Astrocyte (in vitro differentiated cells and primary cell): ENCODE results near the gene LRSAM1. TPM values are rescaled to one million over a fixed set of nuclear protein-coding genes. Genes with fewer than 3 reads are reported as not detected.

Experiments used
- DNase-seq: peaks from one replicate; pipeline ENCODE4 v3.0.0-alpha.2; 2010; ENCODE audit warnings: low read depth
- FAIRE-seq: peaks from 2 replicates; lab custom pipeline; 2011; peaks lifted over from hg19 to GRCh38; lab: Jason Lieb, UNC
- H2AFZ ChIP-seq: 2 replicates; pipeline ENCODE4 v1.6.0; 2012; ENCODE audit warnings: low read depth, low read length, inconsistent platforms
- H3K27ac ChIP-seq: 2 replicates; pipeline ENCODE4 v1.5.1; 2011; ENCODE audit warnings: low read depth, low read length, inconsistent platforms
- H3K27me3 ChIP-seq: 2 replicates; pipeline ENCODE4 v1.6.0; 2011; ENCODE audit warnings: low read length, inconsistent platforms; ENCODE audit not compliant: insufficient read depth
- H3K36me3 ChIP-seq: 2 replicates; pipeline ENCODE4 v1.5.1; 2011; ENCODE audit warnings: low read length, inconsistent platforms; ENCODE audit not compliant: insufficient read depth
- H3K4me1 ChIP-seq: 2 replicates; pipeline ENCODE4 v1.5.1; 2011; ENCODE audit warnings: low read length, inconsistent platforms; ENCODE audit not compliant: insufficient read depth
- H3K4me2 ChIP-seq: 2 replicates; pipeline ENCODE4 v1.6.0; 2012; ENCODE audit warnings: low read length, inconsistent platforms
- H3K4me3 ChIP-seq: 2 replicates; pipeline ENCODE4 v1.5.1; 2011; ENCODE audit warnings: low read depth, mild to moderate bottlenecking, low read length, inconsistent platforms; ENCODE audit not compliant: insufficient read depth
- H3K79me2 ChIP-seq: 2 replicates; pipeline ENCODE4 v1.6.0; 2012; ENCODE audit warnings: mild to moderate bottlenecking, low read length, inconsistent platforms; ENCODE audit not compliant: insufficient read depth
- H3K9ac ChIP-seq: 2 replicates; pipeline ENCODE4 v1.6.0; 2012; ENCODE audit warnings: mild to moderate bottlenecking, low read length, inconsistent platforms
- H3K9me3 ChIP-seq: 2 replicates; pipeline ENCODE4 v1.5.1; 2012; ENCODE audit warnings: low read depth, mild to moderate bottlenecking, low read length, inconsistent platforms; ENCODE audit not compliant: insufficient read depth
- H4K20me1 ChIP-seq: 2 replicates; pipeline ENCODE4 v1.6.0; 2012; ENCODE audit warnings: low read length, inconsistent platforms; ENCODE audit not compliant: insufficient read depth
- H3K27ac Mint-ChIP-seq: one replicate; pipeline ENCODE4 v1.8.0; 2021; ENCODE audit warnings: mild to moderate bottlenecking, mixed read lengths; ENCODE audit not compliant: unreplicated experiment
- H3K27me3 Mint-ChIP-seq: one replicate; pipeline ENCODE4 v1.8.0; 2021; ENCODE audit warnings: low read depth, mixed read lengths; ENCODE audit not compliant: unreplicated experiment
- H3K36me3 Mint-ChIP-seq: one replicate; pipeline ENCODE4 v1.8.0; 2021; ENCODE audit warnings: low read depth, mixed read lengths; ENCODE audit not compliant: unreplicated experiment
- H3K4me1 Mint-ChIP-seq: one replicate; pipeline ENCODE4 v1.8.0; 2021; ENCODE audit warnings: low read depth, mixed read lengths; ENCODE audit not compliant: unreplicated experiment
- H3K4me3 Mint-ChIP-seq: one replicate; pipeline ENCODE4 v1.8.0; 2021; ENCODE audit warnings: mild to moderate bottlenecking, moderate library complexity, mixed read lengths; ENCODE audit not compliant: unreplicated experiment
- H3K9me3 Mint-ChIP-seq: one replicate; pipeline ENCODE4 v1.8.0; 2021; ENCODE audit warnings: mild to moderate bottlenecking, mixed read lengths; ENCODE audit not compliant: unreplicated experiment
- EZH2 ChIP-seq: IDR thresholded peaks from 2 replicates; pipeline ENCODE4 v1.6.1; 2012; ENCODE audit warnings: mild to moderate bottlenecking, low read length, inconsistent platforms; ENCODE audit not compliant: insufficient read depth
- total RNA-seq: library from RNA; stranded (reverse); gene quantifications from 2 replicates; pipeline ENCODE4 v1.2.1, GENCODE V29; 2021
- TF ChIP-seq, protein P1 (sequence below): IDR thresholded peaks from 2 replicates; pipeline ENCODE4 v1.5.1; 2011; ENCODE audit warnings: low read depth, mild to moderate bottlenecking, inconsistent platforms, low read length, moderate library complexity; ENCODE audit not compliant: insufficient read depth

LRSAM1 gene
- total RNA-seq, 1 donor from 2014 or later, result 18.7 TPM

DNA sequence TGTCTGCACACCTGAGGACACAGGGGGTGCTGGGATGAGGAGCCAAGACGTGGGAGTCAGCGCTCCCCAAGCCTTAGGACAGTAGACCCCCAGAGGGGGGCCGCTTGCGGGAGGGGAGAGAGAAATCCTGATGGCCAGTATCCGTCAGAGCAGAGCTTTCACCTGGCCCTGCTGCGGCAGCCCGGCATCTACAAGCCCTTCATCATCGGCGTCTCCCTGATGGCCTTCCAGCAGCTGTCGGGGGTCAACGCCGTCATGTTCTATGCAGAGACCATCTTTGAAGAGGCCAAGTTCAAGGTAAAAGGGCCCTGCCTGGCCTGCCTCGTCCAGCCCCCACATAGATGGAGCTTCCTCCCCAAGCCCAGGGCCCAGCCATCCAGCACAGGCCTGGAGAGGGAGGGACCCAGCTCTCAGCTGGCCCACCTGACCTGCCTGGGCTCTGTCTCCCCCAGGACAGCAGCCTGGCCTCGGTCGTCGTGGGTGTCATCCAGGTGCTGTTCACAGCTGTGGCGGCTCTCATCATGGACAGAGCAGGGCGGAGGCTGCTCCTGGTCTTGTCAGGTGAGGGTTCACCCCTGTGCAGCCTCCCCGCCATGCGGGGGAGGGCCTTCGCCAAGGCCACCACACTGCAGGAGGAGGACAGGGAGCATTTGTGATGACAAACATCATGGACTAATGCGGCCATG, 47.7 kb upstream of the LRSAM1 start:
- no peaks in the 10 kb centered on the region for H3K36me3 ChIP-seq
- no peaks in the 10 kb centered on the region for H3K27me3 Mint-ChIP-seq
- no peaks in the 10 kb centered on the region for H3K9me3 Mint-ChIP-seq
- no peak overlapping the region for H3K4me3 Mint-ChIP-seq
- no peaks in the 10 kb centered on the region for H3K4me1 ChIP-seq
- H3K4me3 ChIP-seq, result no peak overlapping the region
- H3K79me2 ChIP-seq, result peaks cover 6% of the 10 kb centered on the region
- no peak overlapping the region for H3K9ac ChIP-seq
- H3K4me2 ChIP-seq, result no peak overlapping the region
- no peaks in the 10 kb centered on the region for H3K4me1 Mint-ChIP-seq
- no peaks in the 10 kb centered on the region for H3K9me3 ChIP-seq
- H2AFZ ChIP-seq, result no peak overlapping the region
- H3K36me3 Mint-ChIP-seq, result peaks cover 6% of the 10 kb centered on the region
- H3K27ac Mint-ChIP-seq, result no peak overlapping the region
- H3K27ac ChIP-seq, result no peak overlapping the region
- peaks cover 9% of the 10 kb centered on the region for H4K20me1 ChIP-seq
- no peaks in the 10 kb centered on the region for H3K27me3 ChIP-seq
- DNase-seq, result no peak
- TF ChIP-seq, protein P1, sequence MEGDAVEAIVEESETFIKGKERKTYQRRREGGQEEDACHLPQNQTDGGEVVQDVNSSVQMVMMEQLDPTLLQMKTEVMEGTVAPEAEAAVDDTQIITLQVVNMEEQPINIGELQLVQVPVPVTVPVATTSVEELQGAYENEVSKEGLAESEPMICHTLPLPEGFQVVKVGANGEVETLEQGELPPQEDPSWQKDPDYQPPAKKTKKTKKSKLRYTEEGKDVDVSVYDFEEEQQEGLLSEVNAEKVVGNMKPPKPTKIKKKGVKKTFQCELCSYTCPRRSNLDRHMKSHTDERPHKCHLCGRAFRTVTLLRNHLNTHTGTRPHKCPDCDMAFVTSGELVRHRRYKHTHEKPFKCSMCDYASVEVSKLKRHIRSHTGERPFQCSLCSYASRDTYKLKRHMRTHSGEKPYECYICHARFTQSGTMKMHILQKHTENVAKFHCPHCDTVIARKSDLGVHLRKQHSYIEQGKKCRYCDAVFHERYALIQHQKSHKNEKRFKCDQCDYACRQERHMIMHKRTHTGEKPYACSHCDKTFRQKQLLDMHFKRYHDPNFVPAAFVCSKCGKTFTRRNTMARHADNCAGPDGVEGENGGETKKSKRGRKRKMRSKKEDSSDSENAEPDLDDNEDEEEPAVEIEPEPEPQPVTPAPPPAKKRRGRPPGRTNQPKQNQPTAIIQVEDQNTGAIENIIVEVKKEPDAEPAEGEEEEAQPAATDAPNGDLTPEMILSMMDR, result no peak
- no peak for TF ChIP-seq EZH2
- no peak for FAIRE-seq

DNA sequence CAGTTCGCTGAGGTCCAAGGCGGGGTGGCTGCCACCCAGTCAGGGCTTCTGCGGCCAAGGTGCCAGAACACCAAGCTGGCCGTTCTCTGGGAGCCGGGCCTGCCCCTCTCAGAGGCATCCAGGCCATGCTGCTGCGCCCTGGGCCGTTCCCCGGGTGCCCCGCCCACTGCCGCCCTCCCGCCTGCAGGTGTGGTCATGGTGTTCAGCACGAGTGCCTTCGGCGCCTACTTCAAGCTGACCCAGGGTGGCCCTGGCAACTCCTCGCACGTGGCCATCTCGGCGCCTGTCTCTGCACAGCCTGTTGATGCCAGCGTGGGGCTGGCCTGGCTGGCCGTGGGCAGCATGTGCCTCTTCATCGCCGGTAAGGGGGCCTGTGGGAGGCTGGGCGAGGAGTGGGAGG, 46.7 kb upstream of the LRSAM1 start:
- Histone ChIP-seq H3K36me3 (no peaks in the 10 kb centered on the region), H3K4me3 (no peak overlapping the region), H3K4me2 (no peak overlapping the region), H3K9me3 (no peaks in the 10 kb centered on the region), H3K79me2 (no peaks in the 10 kb centered on the region), H3K9ac (no peak overlapping the region), H4K20me1 (peaks cover 3% of the 10 kb centered on the region), H2AFZ (no peak overlapping the region), H3K27ac (no peak overlapping the region), H3K4me1 (no peaks in the 10 kb centered on the region), H3K27me3 (no peaks in the 10 kb centered on the region)
- Mint-ChIP-seq H3K9me3 (no peaks in the 10 kb centered on the region), H3K27ac (no peak overlapping the region), H3K27me3 (no peaks in the 10 kb centered on the region), H3K36me3 (peaks cover 6% of the 10 kb centered on the region), H3K4me1 (no peaks in the 10 kb centered on the region), H3K4me3 (no peak overlapping the region)
- DNase-seq (no peak), FAIRE-seq (no peak)
- TF ChIP-seq, protein P1, result no peak
- TF ChIP-seq EZH2, result no peak

DNA sequence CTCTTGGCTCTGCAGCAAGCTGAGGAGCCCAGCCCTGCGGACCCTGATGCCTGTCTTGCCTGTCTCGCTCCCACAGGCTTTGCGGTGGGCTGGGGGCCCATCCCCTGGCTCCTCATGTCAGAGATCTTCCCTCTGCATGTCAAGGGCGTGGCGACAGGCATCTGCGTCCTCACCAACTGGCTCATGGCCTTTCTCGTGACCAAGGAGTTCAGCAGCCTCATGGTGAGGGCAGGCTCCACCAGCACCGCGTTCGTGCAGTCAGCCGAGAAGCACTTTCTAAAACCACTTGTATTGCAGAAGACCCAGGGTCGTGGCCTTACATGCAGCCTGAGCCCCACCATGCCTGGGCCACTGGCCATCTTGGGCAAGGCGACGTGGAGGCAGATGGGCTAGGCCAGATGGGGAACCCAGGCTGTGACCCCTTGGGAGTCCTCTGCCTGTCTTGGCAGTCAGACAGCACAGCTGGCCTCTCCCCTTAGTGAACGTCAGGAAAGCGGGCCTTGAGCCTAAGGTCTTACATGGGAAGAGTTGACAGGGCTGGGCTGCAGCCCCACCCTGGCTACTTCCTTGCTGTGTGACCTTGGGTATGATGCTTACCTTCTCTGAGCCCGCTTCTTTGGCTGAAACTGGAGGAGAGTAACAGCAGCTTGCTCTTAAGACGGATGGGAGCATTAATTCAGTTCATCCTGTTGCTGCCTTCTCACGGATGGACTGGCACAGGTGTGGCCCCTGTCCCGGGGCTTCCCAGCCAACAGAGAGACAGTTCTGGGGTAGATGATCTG, 45.8 kb upstream of the LRSAM1 start:
- no peaks in the 10 kb centered on the region for H3K4me1 Mint-ChIP-seq
- Histone ChIP-seq H3K9me3 (no peaks in the 10 kb centered on the region), H3K36me3 (no peaks in the 10 kb centered on the region), H3K79me2 (no peaks in the 10 kb centered on the region), H3K27me3 (no peaks in the 10 kb centered on the region), H3K4me1 (no peaks in the 10 kb centered on the region), H3K9ac (no peak overlapping the region), H3K4me3 (no peak overlapping the region), H4K20me1 (no peaks in the 10 kb centered on the region), H3K4me2 (no peak overlapping the region), H2AFZ (no peak overlapping the region), H3K27ac (no peak overlapping the region)
- H3K4me3 Mint-ChIP-seq, result no peak overlapping the region
- no peak overlapping the region for H3K27ac Mint-ChIP-seq
- peaks cover 6% of the 10 kb centered on the region for H3K36me3 Mint-ChIP-seq
- no peaks in the 10 kb centered on the region for H3K9me3 Mint-ChIP-seq
- no peak for TF ChIP-seq EZH2
- TF ChIP-seq, protein P1, result no peak
- FAIRE-seq (no peak), DNase-seq (no peak)
- no peaks in the 10 kb centered on the region for H3K27me3 Mint-ChIP-seq
